NCI-H2029 treated with DMSO at 0.1 percent for 48 hours (cell line): ENCODE data around the gene RRM2.
"Not testable (repeated sequence)": the region's sequence is repeated elsewhere in the genome, so short reads cannot be mapped to it uniquely, and the experiment has no call there.

ENCODE experiments used
- DNase-seq: peaks from one replicate; lab custom pipeline; 2025; lab: John Stamatoyannopoulos, UW

The RRM2 gene

GRCh38 chr2:10091182-10091888 is 31.2 kb upstream of the RRM2 start:
- DNase-seq, result no peak

- DNase-seq, result not testable (repeated sequence)
Measured at GRCh38 chr2:10091889-10092244, 30.7 kb upstream of the RRM2 start.

GRCh38 chr2:10094271-10094814 is 28.2 kb upstream of the RRM2 start:
- no peak for DNase-seq

GRCh38 chr2:10095175-10095574 is 27.4 kb upstream of the RRM2 start:
- no peak for DNase-seq

GRCh38 chr2:10096641-10097040 is 25.9 kb upstream of the RRM2 start:
- DNase-seq, result no peak

- DNase-seq, result peak; percentile 30
Measured at GRCh38 chr2:10097352-10098148, 25.0 kb upstream of the RRM2 start.

GRCh38 chr2:10101491-10101890 is 21.0 kb upstream of the RRM2 start:
- no peak for DNase-seq

GRCh38 chr2:10103179-10103578 is 19.4 kb upstream of the RRM2 start:
- DNase-seq, result peak; percentile 38

- not testable (repeated sequence) for DNase-seq
Measured at GRCh38 chr2:10104906-10105305, 17.6 kb upstream of the RRM2 start.

- DNase-seq, result no peak
Measured at GRCh38 chr2:10109311-10109710, 13.2 kb upstream of the RRM2 start.

GRCh38 chr2:10119027-10119325 is 3.6 kb upstream of the RRM2 start:
- DNase-seq, result no peak

- no peak for DNase-seq
Measured at GRCh38 chr2:10119601-10120157, 2.9 kb upstream of the RRM2 start.

- DNase-seq, result peak; percentile 80
Measured at GRCh38 chr2:10120158-10120876, 2.2 kb upstream of the RRM2 start.

GRCh38 chr2:10120877-10121574 is 1.5 kb upstream of the RRM2 start:
- DNase-seq, result no peak

- no peak for DNase-seq
Measured at GRCh38 chr2:10123281-10123680, 742 bp downstream of the RRM2 start.

- peak; percentile 14 for DNase-seq
Measured at GRCh38 chr2:10124538-10125045, 2.1 kb downstream of the RRM2 start.

- DNase-seq, result no peak
Measured at GRCh38 chr2:10125842-10126631, 3.5 kb downstream of the RRM2 start.

GRCh38 chr2:10126632-10127026 is 4.1 kb downstream of the RRM2 start:
- peak; percentile 69 for DNase-seq

- no peak for DNase-seq
Measured at GRCh38 chr2:10128420-10128819, 5.9 kb downstream of the RRM2 start.

GRCh38 chr2:10129490-10129889 is 7.0 kb downstream of the RRM2 start:
- no peak for DNase-seq

GRCh38 chr2:10132043-10132575 is 9.6 kb downstream of the RRM2 start:
- no peak for DNase-seq
